Measurements from ENCODE around the gene PCDHGA11. TPM values are rescaled to one million over a fixed set of nuclear protein-coding genes. Genes with fewer than 3 reads are reported as not detected.

PCDHGA11 gene
- total RNA-seq (2012; rRNA removed) (5.4 and 5.8 TPM in 2 replicates), polyA plus RNA-seq (2012; rRNA removed) (6.9 and 7.5 TPM in 2 replicates), Bru-seq, nascent RNA (percentile 81 among the genes with signal in this experiment), BruChase-seq, experiment 1, labeled RNA remaining after a 6-hour chase (percentile 80 among the genes with signal in this experiment), BruChase-seq, experiment 2, labeled RNA remaining after a 2-hour chase (percentile 90 among the genes with signal in this experiment)
- polyA plus RNA-seq (2012; cell fraction: cytosol; rRNA removed), result 5.3 and 6.0 TPM in 2 replicates
- 4.7 and 5.2 TPM in 2 replicates for polyA plus RNA-seq (2012; cell fraction: nucleus; rRNA removed; ENCODE audit: low replicate concordance)
- long read RNA-seq, full-length matches to known transcripts, result 5 of 6 reads
- long read RNA-seq, partial matches to known transcripts, result 0 of 6 reads
- long read RNA-seq, other reads (novel, unspliced or antisense), result 1 of 6 reads

DNA sequence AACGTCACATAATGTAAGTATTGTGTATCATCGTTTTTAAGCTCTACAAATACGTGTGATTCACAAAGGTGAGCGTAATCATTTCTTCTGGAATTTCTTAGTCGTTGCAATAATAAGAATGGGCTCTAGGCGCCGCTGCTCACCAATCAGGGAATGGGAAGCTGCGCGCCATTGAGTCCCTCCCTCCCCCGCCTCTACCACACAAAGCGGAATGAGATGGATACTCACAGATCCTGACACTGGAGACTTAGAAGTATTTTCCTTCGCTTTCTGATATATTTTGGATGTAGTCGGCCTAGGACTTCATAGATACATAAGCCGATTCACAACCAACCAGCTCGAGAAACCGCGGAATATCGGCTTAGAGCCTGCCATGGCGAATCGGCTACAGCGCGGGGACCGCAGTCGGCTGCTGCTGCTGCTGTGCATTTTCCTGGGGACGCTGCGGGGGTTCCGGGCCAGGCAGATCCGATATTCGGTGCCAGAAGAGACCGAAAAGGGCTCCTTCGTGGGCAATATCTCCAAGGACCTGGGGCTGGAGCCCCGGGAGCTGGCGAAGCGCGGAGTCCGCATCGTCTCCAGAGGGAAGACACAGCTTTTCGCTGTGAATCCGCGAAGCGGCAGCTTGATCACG is at the start of gene PCDHGA11:
Gene PCDHGA11 (plus strand): TSS at position 197 of the 634 bp plus-strand sequence. CDS start 177 bp downstream, at position 374.
- peak within 1 kb of the TSS; percentile 62; the same call in 1 of the 2 replicates for H3K4me2 ChIP-seq (ENCODE audit: low read depth, low read length)
- peak; percentile 57 for ATAC-seq (ENCODE audit: low read depth)

More for the DNA sequence above, at the start of gene PCDHGA11:
- Histone ChIP-seq H3K4ac (ENCODE audit: low read depth, low read length) (no peak within 1 kb of the TSS), H4K5ac (ENCODE audit: low read depth, low read length) (no peak within 1 kb of the TSS), H3K9me3 (ENCODE audit: control insufficient read depth, insufficient read depth, low read length) (peaks cover 51% of the 10 kb centered on the region), H2AFZ (replicated peaks; ENCODE audit: low read length, poor library complexity) (peak within 1 kb of the TSS; percentile 26), H2AK9ac (replicated peaks; ENCODE audit: low read depth, low read length, poor library complexity) (peak within 1 kb of the TSS; percentile 31), H3K27ac (ENCODE audit: insufficient read depth, low read length) (peak within 1 kb of the TSS; percentile 26; the same call in 1 of the 2 replicates), H3K9ac (ENCODE audit: low read depth, low read length) (peak within 1 kb of the TSS; percentile 76), H2BK15ac (ENCODE audit: low read depth, low read length) (no peak within 1 kb of the TSS), H2BK5ac (ENCODE audit: low read depth, low read length, poor library complexity, severe bottlenecking) (no peak within 1 kb of the TSS), H3K27me3 (ENCODE audit: control insufficient read depth, insufficient read depth, low read length) (no peaks in the 10 kb centered on the region), H3K18ac (ENCODE audit: low read depth, low read length) (no peak within 1 kb of the TSS), H4K20me1 (ENCODE audit: insufficient read depth, low read length) (no peaks in the 10 kb centered on the region), H3K79me1 (ENCODE audit: low read depth in 1 of 2, low read length in 2 of 2) (peaks cover 20 to 21% of the 10 kb centered on the region in 2 experiments; a peak in 3 of 4 replicates), H3K23ac (ENCODE audit: low read depth, low read length) (peak within 1 kb of the TSS; percentile 21; the same call in 1 of the 2 replicates), H2BK120ac (ENCODE audit: low read depth, low read length) (no peak within 1 kb of the TSS), H2BK20ac (ENCODE audit: low read depth, low read length) (no peak within 1 kb of the TSS), H3K56ac (ENCODE audit: extremely low read depth, insufficient read depth, low read length) (no peak within 1 kb of the TSS), H3K9me1 (ENCODE audit: insufficient read depth, low read length) (no peaks in the 10 kb centered on the region), H2AK5ac (ENCODE audit: low read depth, low read length) (no peak within 1 kb of the TSS), H4K91ac (ENCODE audit: insufficient read depth, low read depth, low read length) (no peak within 1 kb of the TSS), H3K14ac (replicated peaks; ENCODE audit: low read depth, low read length) (no peak within 1 kb of the TSS), H3K36me3 (ENCODE audit: control insufficient read depth, insufficient read depth, low read length) (peaks cover 29% of the 10 kb centered on the region), H3K4me1 (ENCODE audit: control insufficient read depth, insufficient read depth, low read length) (no peaks in the 10 kb centered on the region), H3K4me3 (ENCODE audit: insufficient read depth, low read depth, low read length) (peak within 1 kb of the TSS; percentile 54), H4K8ac (ENCODE audit: low read depth in 2 of 2, low read length in 2 of 2) (no peak within 1 kb of the TSS)
- no TSS peak for BruUV-seq (replicated peaks)
- ChIA-PET CTCF (interaction anchor here (0.6 to 2.2 kb wide), 16 partner anchors 9 to 146 kb away, joined by 3 to 19 read pairs (median 3); partner anchors contain the start of genes PCDHGA12 and PCDHGB6), POLR2A (ENCODE audit: unreplicated experiment) (no interaction called here)
- 16% methylated on average over 8 of the region's 42 CpGs; no CpG with 5 or more reads in 1 of the 2 experiments for WGBS, 2 experiments (ENCODE audit: extremely low coverage in 2 of 2, insufficient read length in 1 of 2)
- TF ChIP-seq RCOR1 (IDR thresholded peaks at IDR 0.05; ENCODE audit: insufficient replicate concordance, low read length) (no peak), SMC3 (IDR thresholded peaks at IDR 0.05; ENCODE audit: low read depth, low read length) (peak; percentile 55), CEBPB (IDR thresholded peaks at IDR 0.05; ENCODE audit: low read depth, low read length) (no peak), RAD21 (IDR thresholded peaks at IDR 0.05; ENCODE audit: low read length) (peak; percentile 70), POLR2A (IDR thresholded peaks at IDR 0.05; ENCODE audit: low read depth, low read length) (no peak)
- TF ChIP-seq, protein P1, sequence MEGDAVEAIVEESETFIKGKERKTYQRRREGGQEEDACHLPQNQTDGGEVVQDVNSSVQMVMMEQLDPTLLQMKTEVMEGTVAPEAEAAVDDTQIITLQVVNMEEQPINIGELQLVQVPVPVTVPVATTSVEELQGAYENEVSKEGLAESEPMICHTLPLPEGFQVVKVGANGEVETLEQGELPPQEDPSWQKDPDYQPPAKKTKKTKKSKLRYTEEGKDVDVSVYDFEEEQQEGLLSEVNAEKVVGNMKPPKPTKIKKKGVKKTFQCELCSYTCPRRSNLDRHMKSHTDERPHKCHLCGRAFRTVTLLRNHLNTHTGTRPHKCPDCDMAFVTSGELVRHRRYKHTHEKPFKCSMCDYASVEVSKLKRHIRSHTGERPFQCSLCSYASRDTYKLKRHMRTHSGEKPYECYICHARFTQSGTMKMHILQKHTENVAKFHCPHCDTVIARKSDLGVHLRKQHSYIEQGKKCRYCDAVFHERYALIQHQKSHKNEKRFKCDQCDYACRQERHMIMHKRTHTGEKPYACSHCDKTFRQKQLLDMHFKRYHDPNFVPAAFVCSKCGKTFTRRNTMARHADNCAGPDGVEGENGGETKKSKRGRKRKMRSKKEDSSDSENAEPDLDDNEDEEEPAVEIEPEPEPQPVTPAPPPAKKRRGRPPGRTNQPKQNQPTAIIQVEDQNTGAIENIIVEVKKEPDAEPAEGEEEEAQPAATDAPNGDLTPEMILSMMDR (conservative IDR thresholded peaks at IDR 0.05; ENCODE audit: low read depth, low read length), result peak; percentile 64
- TF ChIP-seq, protein P2, sequence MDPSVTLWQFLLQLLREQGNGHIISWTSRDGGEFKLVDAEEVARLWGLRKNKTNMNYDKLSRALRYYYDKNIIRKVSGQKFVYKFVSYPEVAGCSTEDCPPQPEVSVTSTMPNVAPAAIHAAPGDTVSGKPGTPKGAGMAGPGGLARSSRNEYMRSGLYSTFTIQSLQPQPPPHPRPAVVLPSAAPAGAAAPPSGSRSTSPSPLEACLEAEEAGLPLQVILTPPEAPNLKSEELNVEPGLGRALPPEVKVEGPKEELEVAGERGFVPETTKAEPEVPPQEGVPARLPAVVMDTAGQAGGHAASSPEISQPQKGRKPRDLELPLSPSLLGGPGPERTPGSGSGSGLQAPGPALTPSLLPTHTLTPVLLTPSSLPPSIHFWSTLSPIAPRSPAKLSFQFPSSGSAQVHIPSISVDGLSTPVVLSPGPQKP (IDR thresholded peaks at IDR 0.05; ENCODE audit: borderline replicate concordance, low read depth, low read length), result no peak
- dilution Hi-C loops (cut with HindIII; ENCODE audit: low sequenced_read_pairs, unreplicated experiment), result no loop called here
- in situ Hi-C loops (cut with MboI; ENCODE audit: low sequenced_read_pairs), result no loop called here
- DNase-seq, result peak; percentile 63
- intact Hi-C loops (cut with micrococcal nuclease), result no loop called here
